Neuron (in vitro differentiated cells): Measurements from ENCODE around the gene LMO7.
"Not testable (repeated sequence)": the region's sequence is repeated elsewhere in the genome, so short reads cannot be mapped to it uniquely, and the experiment has no call there.

Source experiments
- H2AFZ ChIP-seq: one replicate; pipeline ENCODE4 v1.6.1; 2013; ENCODE audit warnings: low read depth, mild to moderate bottlenecking, inconsistent platforms, low read length, moderate library complexity
- H3K27me3 ChIP-seq: one replicate; pipeline ENCODE4 v1.6.1; 2013; ENCODE audit warnings: low read length; ENCODE audit not compliant: insufficient read depth
- H3K36me3 ChIP-seq: one replicate; pipeline ENCODE4 v1.6.1; 2013; ENCODE audit warnings: low read length; ENCODE audit not compliant: insufficient read depth
- H3K4me1 ChIP-seq: one replicate; pipeline ENCODE4 v1.6.1; 2013; ENCODE audit warnings: low read length; ENCODE audit not compliant: insufficient read depth
- H3K4me3 ChIP-seq: 2 replicates; pipeline ENCODE4 v1.5.1; 2013; ENCODE audit warnings: mild to moderate bottlenecking, low read length, moderate library complexity
- H3K9me3 ChIP-seq: one replicate; pipeline ENCODE4 v1.6.1; 2013; ENCODE audit warnings: low read length

The LMO7 gene

DNA sequence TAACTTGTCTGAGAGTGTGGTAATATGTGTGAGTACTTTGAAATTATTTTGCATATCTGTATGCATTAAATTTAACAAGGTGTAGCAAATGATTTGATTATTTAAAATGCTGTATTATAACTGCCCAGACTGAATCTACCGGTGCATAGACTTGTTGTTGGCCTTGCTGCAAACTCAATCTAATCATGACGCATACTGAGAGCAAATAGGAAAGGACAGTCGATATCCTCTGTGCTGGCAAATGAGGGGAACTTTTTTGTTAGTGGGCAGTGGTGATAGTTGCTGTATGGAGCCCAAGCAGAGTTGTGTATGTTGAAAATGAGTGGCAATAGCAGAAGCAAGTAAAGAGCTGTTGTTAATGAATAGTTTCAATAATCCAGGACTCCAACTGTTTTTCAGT is 127.4 kb downstream of the LMO7 start:
- no peak overlapping the region for H2AFZ ChIP-seq
- no peaks in the 10 kb centered on the region for H3K27me3 ChIP-seq
- H3K4me3 ChIP-seq, result no peak overlapping the region
- H3K9me3 ChIP-seq, result no peaks in the 10 kb centered on the region
- H3K36me3 ChIP-seq, result no peaks in the 10 kb centered on the region
- no peaks in the 10 kb centered on the region for H3K4me1 ChIP-seq

DNA sequence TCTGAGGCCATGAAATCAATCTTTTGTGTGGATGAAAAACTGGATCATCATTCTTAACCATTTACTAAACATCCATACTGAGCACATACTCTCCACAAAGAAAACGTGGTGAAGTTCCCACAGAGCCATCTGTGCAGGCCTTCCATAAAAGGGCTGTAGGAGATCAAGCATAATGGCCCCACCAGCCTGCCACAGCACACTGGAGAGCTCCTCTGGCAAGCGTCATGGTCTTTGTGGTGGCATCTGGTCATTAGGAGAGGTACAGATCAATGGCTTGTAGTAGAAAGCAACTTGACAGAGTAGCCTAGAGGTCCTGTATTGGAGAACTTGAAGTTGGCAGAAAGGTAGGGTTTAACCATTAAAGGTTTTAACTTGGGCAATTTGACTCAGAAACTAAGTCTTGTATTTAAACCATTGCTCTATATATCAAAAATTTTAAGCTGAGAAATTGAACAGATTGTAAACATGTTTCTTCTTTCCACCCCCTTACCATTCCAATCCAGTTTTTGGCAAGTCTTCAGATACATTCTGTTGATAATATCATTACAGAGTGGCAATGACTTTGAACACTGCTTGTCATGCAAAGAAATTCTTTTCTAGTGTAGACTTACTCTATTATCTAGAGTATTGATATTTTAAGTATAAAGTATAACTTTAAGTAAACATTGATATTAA is 128.3 kb downstream of the LMO7 start:
- Histone ChIP-seq H3K27me3 (no peaks in the 10 kb centered on the region), H3K9me3 (no peaks in the 10 kb centered on the region), H3K4me1 (no peaks in the 10 kb centered on the region), H3K36me3 (no peaks in the 10 kb centered on the region), H2AFZ (no peak overlapping the region), H3K4me3 (no peak overlapping the region)

DNA sequence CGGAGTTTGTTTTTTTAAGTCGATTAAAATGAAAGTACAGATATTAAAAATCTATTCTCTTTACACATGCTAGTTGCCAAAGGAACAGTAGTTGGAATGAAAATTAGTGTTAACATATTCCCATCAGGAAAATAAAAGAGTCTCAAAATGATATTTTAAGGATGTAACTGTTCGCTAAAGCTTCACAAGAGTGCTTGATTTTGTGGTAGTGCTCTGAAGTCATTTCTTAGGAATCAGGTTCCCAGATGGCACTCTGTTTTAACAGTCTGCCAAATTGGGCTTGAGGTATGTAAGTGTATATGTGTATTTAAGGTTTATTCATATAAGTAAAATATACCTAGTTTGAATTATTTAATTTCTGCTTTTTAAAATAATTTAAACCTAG is 128.8 kb downstream of the LMO7 start:
- H3K9me3 ChIP-seq, result no peaks in the 10 kb centered on the region
- H2AFZ ChIP-seq, result no peak overlapping the region
- no peaks in the 10 kb centered on the region for H3K4me1 ChIP-seq
- H3K36me3 ChIP-seq, result no peaks in the 10 kb centered on the region
- H3K4me3 ChIP-seq, result no peak overlapping the region
- no peaks in the 10 kb centered on the region for H3K27me3 ChIP-seq

DNA sequence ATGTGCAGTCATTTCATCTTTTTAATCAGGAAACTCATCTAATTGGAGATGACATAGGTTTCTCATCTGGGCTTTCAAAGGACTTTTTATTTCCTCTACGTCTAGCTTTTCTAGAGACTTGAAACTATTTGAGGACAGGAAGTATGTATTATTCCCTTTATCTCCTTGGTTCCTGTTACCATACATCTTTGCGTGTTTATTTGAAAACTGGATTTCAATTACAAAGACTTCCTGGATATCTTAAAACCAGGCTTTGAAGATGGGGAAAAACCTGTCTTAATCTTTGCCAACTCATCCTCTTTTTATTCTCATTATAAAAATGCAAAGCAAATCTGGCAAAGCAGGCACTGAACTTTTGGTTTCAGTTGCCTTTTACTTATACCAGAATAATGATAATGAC is 130.5 kb downstream of the LMO7 start:
- H3K27me3 ChIP-seq, result no peaks in the 10 kb centered on the region
- H2AFZ ChIP-seq, result no peak overlapping the region
- H3K9me3 ChIP-seq, result no peaks in the 10 kb centered on the region
- no peaks in the 10 kb centered on the region for H3K36me3 ChIP-seq
- no peaks in the 10 kb centered on the region for H3K4me1 ChIP-seq
- no peak overlapping the region for H3K4me3 ChIP-seq

DNA sequence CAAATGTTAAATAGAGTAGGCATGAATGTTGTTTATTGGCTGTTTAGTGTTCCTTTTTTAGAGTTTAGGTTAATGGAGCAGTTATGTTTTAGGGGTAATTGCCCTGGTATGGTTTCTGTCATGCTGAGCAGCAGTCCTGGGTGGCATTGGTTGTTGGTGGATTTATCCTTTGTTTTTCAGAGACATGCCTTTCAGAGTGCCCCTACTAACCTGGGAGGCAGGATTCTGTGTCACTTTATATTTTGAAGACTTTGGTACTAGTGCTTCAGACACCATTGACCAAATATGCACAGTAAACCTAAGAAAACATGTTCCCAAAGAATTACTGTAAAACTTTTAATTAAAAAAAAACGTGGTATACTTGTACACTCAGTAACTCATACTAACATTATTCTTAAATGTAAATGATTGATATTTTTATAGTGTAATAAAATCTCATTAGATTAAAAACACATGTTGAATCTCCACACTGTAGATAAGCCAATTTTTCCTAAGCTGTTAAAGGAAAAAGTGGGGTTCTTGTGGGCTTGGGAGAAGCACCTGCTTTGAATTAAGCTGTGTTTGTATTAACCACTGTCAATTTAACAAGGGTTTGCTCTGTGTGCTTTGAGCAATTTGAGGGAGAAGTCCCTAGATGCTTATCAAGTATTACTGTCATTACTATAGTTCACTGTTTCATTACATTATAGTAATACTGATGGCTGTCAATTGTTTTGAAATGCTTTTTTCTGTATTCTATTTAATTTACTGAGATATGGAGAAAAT is 133.2 kb downstream of the LMO7 start:
- no peaks in the 10 kb centered on the region for H3K27me3 ChIP-seq
- no peaks in the 10 kb centered on the region for H3K4me1 ChIP-seq
- no peaks in the 10 kb centered on the region for H3K9me3 ChIP-seq
- H3K4me3 ChIP-seq, result no peak overlapping the region
- no peaks in the 10 kb centered on the region for H3K36me3 ChIP-seq
- H2AFZ ChIP-seq, result no peak overlapping the region

DNA sequence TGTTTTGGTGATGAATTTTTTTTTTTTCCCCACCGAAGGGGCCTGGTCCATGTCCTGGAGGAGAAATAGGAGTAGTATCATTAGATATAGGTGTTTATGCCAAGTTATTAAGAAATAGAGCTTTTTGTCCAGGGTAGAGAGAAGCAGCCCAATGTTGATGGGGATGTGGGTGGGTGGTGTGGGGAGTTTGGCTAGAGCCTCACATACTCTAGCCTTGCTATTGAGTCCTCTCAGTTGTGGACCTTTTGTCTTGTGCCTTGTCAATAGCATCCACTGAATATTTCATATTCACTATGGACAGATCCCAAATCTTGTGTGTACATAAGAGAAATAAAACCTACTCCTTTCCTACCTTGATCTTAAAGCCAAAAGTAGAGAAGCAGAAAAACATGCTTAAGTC is 134.0 kb downstream of the LMO7 start:
- no peak overlapping the region for H3K4me3 ChIP-seq
- H2AFZ ChIP-seq, result no peak overlapping the region
- H3K9me3 ChIP-seq, result no peaks in the 10 kb centered on the region
- H3K4me1 ChIP-seq, result no peaks in the 10 kb centered on the region
- H3K36me3 ChIP-seq, result no peaks in the 10 kb centered on the region
- H3K27me3 ChIP-seq, result no peaks in the 10 kb centered on the region

DNA sequence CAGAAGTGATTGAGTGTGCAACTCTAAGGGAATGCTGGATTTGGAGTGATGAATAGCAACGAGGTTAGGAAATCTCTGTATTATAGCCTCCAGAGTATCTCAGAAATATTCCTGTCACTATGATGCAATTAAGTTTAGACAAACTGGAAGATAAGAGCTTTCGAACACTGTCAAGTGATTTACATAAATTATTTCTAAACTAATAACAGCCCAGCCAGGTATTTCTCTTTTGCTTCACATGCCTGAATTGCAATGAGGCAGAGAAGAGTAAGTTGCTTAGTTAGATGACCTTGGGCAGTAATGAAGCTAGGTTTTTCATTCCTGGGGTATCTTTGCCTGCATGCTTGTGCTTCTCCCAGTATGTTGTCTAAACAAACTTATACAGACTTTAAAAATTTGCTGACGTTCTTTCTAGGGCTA is 134.5 kb downstream of the LMO7 start:
- H3K4me3 ChIP-seq, result no peak overlapping the region
- H3K9me3 ChIP-seq, result no peaks in the 10 kb centered on the region
- no peaks in the 10 kb centered on the region for H3K4me1 ChIP-seq
- H3K36me3 ChIP-seq, result no peaks in the 10 kb centered on the region
- no peaks in the 10 kb centered on the region for H3K27me3 ChIP-seq
- no peak overlapping the region for H2AFZ ChIP-seq

DNA sequence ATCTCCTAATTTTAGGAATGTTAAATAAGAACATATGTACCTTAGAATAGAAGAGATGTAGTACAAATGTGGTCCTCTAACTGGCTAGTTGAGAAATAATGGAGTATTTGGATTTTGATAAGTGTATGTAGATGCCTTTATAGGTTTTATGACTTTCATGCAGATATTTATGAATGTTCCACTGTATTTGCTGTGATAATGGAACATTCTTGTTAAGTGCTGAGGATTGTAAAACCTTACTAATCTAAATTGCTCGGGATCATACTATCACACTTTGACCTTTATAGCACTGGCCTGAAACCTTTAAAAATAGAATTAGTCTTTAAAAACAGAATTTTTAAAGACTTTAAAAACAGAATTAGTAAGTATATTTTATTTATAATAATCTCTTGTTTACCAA is 135.1 kb downstream of the LMO7 start:
- no peaks in the 10 kb centered on the region for H3K4me1 ChIP-seq
- no peak overlapping the region for H3K4me3 ChIP-seq
- no peaks in the 10 kb centered on the region for H3K36me3 ChIP-seq
- no peaks in the 10 kb centered on the region for H3K27me3 ChIP-seq
- H3K9me3 ChIP-seq, result no peaks in the 10 kb centered on the region
- no peak overlapping the region for H2AFZ ChIP-seq

DNA sequence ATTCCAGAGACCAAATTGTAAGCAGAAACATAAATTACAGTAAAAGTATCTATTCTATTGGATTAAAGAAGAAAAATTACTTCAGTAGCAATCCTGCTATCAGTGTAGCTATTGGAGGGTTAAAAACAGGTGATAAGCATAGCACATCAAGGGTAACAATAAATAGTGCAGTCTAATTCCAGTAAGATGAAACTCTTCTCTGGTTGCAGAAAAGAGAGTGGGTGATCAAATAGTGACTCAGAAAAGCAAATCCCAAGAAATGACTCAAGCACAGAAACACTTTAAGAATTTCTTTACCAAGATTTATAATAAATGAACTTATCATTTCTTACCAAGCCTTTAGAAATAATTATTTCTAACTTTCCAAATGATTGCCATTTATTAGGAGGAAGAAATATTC is 135.7 kb downstream of the LMO7 start:
- no peaks in the 10 kb centered on the region for H3K4me1 ChIP-seq

DNA sequence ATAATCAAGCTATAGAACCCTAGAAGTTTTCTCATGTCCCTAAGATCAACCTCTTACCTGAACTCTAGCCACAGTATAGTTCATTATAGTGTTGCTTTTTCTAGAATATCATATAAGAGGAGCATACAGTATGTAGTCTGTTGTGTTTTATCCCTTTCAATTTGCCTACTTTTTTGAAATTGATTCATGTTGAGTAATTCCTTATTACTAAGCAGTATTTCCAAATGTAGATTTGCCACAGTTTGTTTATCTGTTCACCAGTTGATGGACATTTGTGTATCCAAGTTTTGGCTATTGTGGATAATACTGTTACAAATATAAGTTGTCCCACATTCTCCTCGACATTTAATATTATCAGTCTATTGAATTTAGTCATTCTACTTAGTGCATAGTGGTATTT is 138.0 kb downstream of the LMO7 start:
- Histone ChIP-seq H3K9me3 (no peaks in the 10 kb centered on the region), H3K4me1 (no peaks in the 10 kb centered on the region), H3K36me3 (no peaks in the 10 kb centered on the region), H2AFZ (no peak overlapping the region), H3K4me3 (no peak overlapping the region), H3K27me3 (no peaks in the 10 kb centered on the region)

More for the DNA sequence above, 135.7 kb downstream of the LMO7 start:
- Histone ChIP-seq H3K36me3 (no peaks in the 10 kb centered on the region), H3K4me3 (no peak overlapping the region), H2AFZ (no peak overlapping the region), H3K27me3 (no peaks in the 10 kb centered on the region), H3K9me3 (no peaks in the 10 kb centered on the region)

DNA sequence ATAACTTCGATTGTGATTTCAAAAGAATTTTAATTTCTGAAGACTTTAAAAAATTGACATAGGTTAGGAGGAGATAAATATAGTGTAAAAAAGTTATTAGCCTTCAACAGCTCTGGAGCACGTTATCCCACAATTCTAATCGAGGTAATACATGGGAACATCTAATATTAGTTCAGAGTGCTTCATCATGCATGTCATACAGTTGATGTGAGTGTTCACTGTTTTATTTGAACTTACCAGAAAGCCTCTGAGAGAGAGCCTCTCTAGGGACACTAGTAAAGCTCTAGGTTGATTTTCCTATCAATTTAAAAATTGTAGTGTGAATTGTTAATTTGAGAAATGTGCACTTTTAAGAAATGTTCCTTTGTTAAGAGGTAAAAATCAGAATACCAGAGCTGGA is 140.4 kb downstream of the LMO7 start:
- no peaks in the 10 kb centered on the region for H3K9me3 ChIP-seq
- H2AFZ ChIP-seq, result no peak overlapping the region
- H3K4me3 ChIP-seq, result no peak overlapping the region
- H3K27me3 ChIP-seq, result no peaks in the 10 kb centered on the region
- no peaks in the 10 kb centered on the region for H3K4me1 ChIP-seq
- H3K36me3 ChIP-seq, result no peaks in the 10 kb centered on the region

DNA sequence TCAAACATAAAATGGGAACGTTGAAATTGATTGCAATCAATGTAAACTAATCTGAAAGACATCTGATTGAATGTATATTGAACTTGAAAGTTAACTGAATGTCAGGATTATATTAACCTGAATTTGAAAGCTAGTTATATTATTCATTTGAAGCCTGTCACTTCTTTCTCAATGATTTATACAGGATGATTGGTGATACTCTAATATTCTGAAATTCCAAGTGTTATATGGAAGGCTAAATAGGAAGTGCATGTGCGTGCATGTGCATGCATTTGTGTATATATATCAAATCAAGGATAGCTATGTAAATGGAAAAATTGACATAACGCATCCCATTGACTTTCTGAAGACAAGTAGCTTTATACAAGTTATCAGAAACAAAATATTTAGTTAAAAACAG is 143.3 kb downstream of the LMO7 start:
- no peak overlapping the region for H2AFZ ChIP-seq
- H3K4me3 ChIP-seq, result no peak overlapping the region
- no peaks in the 10 kb centered on the region for H3K4me1 ChIP-seq
- H3K27me3 ChIP-seq, result no peaks in the 10 kb centered on the region
- H3K36me3 ChIP-seq, result no peaks in the 10 kb centered on the region
- no peaks in the 10 kb centered on the region for H3K9me3 ChIP-seq

DNA sequence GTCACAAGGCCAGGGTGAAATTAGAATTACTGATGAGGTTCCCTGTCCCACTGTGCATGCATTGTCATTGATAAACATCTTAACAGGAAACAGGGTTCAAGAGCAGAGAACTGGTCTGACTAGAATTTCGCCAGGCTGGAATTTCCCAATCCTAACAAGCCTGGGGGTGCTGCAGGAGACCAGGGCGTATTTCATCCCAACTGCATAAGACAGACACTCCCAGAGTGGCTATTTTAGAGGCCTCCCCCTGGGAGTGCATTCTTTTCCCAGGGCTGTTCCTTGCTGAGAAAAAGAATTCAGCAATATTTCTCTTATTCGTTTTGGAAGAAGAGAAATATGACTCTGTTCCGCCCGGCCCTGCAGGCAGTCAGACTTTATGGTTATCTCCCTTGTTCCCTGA is 144.0 kb downstream of the LMO7 start:
- H3K4me3 ChIP-seq, H3K27me3 ChIP-seq, H2AFZ ChIP-seq, H3K9me3 ChIP-seq, H3K36me3 ChIP-seq, H3K4me1 ChIP-seq: not testable (repeated sequence)

DNA sequence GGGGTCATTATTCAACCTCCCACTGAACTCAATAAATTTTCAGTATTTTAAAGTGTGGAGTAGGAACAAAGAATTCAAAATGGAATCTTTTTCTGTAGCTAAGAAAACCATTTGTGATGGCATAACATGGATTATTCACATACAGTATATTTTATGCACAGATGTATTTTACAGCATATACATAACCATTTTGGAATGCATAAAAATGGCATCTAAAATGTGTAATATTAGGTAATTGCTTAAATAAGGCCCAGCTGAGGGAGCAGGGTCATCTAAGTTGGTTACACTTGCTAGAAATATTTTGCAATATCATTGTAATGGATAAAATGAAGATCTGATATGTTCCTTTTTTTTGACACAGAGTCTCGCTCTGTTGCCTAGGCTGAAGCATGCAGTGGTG is 146.9 kb downstream of the LMO7 start:
- no peak overlapping the region for H2AFZ ChIP-seq
- H3K27me3 ChIP-seq, result no peaks in the 10 kb centered on the region
- no peaks in the 10 kb centered on the region for H3K9me3 ChIP-seq
- H3K36me3 ChIP-seq, result no peaks in the 10 kb centered on the region
- no peaks in the 10 kb centered on the region for H3K4me1 ChIP-seq
- H3K4me3 ChIP-seq, result no peak overlapping the region
